ENCODE data around the gene DDTL.

Gene DDTL

GRCh38 chr22:24007253-24008021, 40.7 kb downstream of the DDTL start:
- DNase-seq: no peak

GRCh38 chr22:24008022-24008283, 41.3 kb downstream of the DDTL start:
- DNase-seq: no peak

GRCh38 chr22:24008381-24009226, 41.9 kb downstream of the DDTL start:
- DNase-seq: no peak

GRCh38 chr22:24009227-24010017, 42.7 kb downstream of the DDTL start:
- DNase-seq: no peak

- no peak for DNase-seq
Observed at GRCh38 chr22:24010018-24010391, 43.3 kb downstream of the DDTL start.

GRCh38 chr22:24011735-24012068, 45.0 kb downstream of the DDTL start:
- no peak for DNase-seq

GRCh38 chr22:24016156-24016555, 49.5 kb downstream of the DDTL start:
- DNase-seq: no peak

- DNase-seq: no peak
Observed at GRCh38 chr22:24021304-24021703, 54.6 kb downstream of the DDTL start.
